Heart left ventricle (tissue), 16 donors: ENCODE data around the gene RYR3. TPM values are rescaled to one million over a fixed set of nuclear protein-coding genes. Genes with fewer than 3 reads are reported as not detected.

Experiments
- ATAC-seq, 4 donors: fragments of 200-7000 bp; cut with Tn5 transposase; one replicate each; pipeline ENCODE4 v1.9.1; 2020 to 2022; ENCODE audit warnings: moderate library complexity in 4 of 4, mild to moderate bottlenecking in 3 of 4, moderate number of reproducible peaks in 1 of 4
- DNase-seq, 5 donors: peaks; one replicate each; pipeline ENCODE4 v3.0.0-alpha.2; 2020
- H3K27ac ChIP-seq, 12 donors: fragments of 200-600 bp; sonication (generic) in 4 of 12; one replicate each; pipeline versions ENCODE4 v1.5.0 to v1.8.0; 2016 to 2022; ENCODE audit warnings: mild to moderate bottlenecking in 2 of 12
- H3K27me3 ChIP-seq, 9 donors: fragments of 200-600 bp; sonication (generic) in 2 of 9; one replicate each; pipeline versions ENCODE4 v1.5.1 to v1.8.0; 2016 to 2022; ENCODE audit warnings: mild to moderate bottlenecking in 3 of 9
- H3K36me3 ChIP-seq, 9 donors: fragments of 200-600 bp; sonication (generic) in 2 of 9; one replicate each; pipeline versions ENCODE4 v1.5.0 to v1.8.0; 2018 to 2022; ENCODE audit warnings: mild to moderate bottlenecking in 2 of 9
- H3K4me1 ChIP-seq, 12 donors: fragments of 200-600 bp; sonication (generic) in 4 of 12; one replicate each; pipeline versions ENCODE4 v1.5.0 to v1.8.0; 2016 to 2022; ENCODE audit warnings: mild to moderate bottlenecking in 3 of 12
- H3K4me3 ChIP-seq, 12 donors: fragments of 200-600 bp; sonication (generic) in 4 of 12; one replicate each; pipeline versions ENCODE4 v1.5.0 to v1.8.0; 2017 to 2022; ENCODE audit warnings: mild to moderate bottlenecking in 9 of 12, moderate library complexity in 4 of 12
- H3K9me3 ChIP-seq, 12 donors: fragments of 200-600 bp; sonication (generic) in 4 of 12; one replicate each; pipeline versions ENCODE4 v1.5.0 to v1.8.0; 2016 to 2022; ENCODE audit warnings: mild to moderate bottlenecking in 1 of 12
- POLR2A ChIP-seq, 2 donors: fragments of 450-650 bp; IDR thresholded peaks; one replicate each; pipeline ENCODE4 v1.6.1; 2017; ENCODE audit warnings: antibody characterized with exemption in 2 of 2, mild to moderate bottlenecking in 2 of 2, moderate library complexity in 2 of 2
- WGBS, 4 donors: extraction: QIAGEN DNeasy Blood & Tissue Kit in 2 of 4; methylation state at CpG; one replicate each; pipeline versions ENCODE4 v1.1.5 to v1.1.7; 2013 to 2018; 5-methylcytosine and 5-hydroxymethylcytosine counted together
- intact Hi-C, 10 donors: fragments of 100-400 bp; cut with DNase I; formaldehyde crosslinking; loops; one replicate each; pipeline versions ENCODE4 v1.11.1 to v1.14.2; 2022
- polyA plus RNA-seq, 2 donors: library from polyadenylated mRNA; stranded (reverse); fragments of 200-250 nt; gene quantifications; one replicate each; pipeline ENCODE4 v1.2.3, GENCODE V29; 2013
- total RNA-seq, 9 donors: library from RNA; depleted of rRNA in 2 of 9; stranded (reverse); fragments of >200 nt in 2 of 9; fragmentation: NEBNext Ultra II Directional in 3 of 9; extraction: Animal tissue kit (Norgen Biotek cat#: 25700) in 3 of 9; gene quantifications; one replicate each; pipeline versions ENCODE4 v1.1.0 to v1.2.4, GENCODE V29; 2016 to 2023
- TF ChIP-seq, protein P1 (sequence below), 12 donors: fragments of 200-600 bp; sonication (generic) in 4 of 12; IDR thresholded peaks; one replicate each; pipeline versions ENCODE4 v1.5.0 to v1.8.0; 2018 to 2022; ENCODE audit warnings: antibody characterized with exemption in 12 of 12, mild to moderate bottlenecking in 5 of 12
- donor health status: ischemic (EF 13 %, LVEDD 7.1; RV severe dilation, severe dysfunction).
- donor health status: healthy with polysubstance abuse.
- donor health status: DM: no; HTN: yes; CAD: no.
- donor health status: DM: no; HTN: no; CAD: no.
- donor health status: ischemic (EF 25% LVEDD 6.9; RV normal size, moderate dysfunction).
- donor health status: ischemic (EF 25% LVEDD 5.7; RV mildly dilated, moderate dysfunction).
- donor health status: healthy.
- donor health status: DM: yes; HTN: yes; CAD: no.
- donor health status: ischemic (EF 35%, LVEDD 5.7; RV mildly dilated, moderate dysfunction).
- donor health status: nonischemic (EF 11% LVEDD 7.7; RV severe dilation, severe dysfunction).
- donor health status: DM: yes; HTN: yes; CAD: no.
- donor health status: PGD.
- donor health status: ischemic (EF 29% LVEDD 5.4; RV normal size, mild dysfunction).
- donor health status: nonischemic (EF 23%, LVEDD 6.1; RV moderate dilation, normal function).

The RYR3 gene
- total and polyA plus RNA-seq, 11 donors: 0.01 to 0.35 (median 0.23) TPM; not detected in 2

DNA sequence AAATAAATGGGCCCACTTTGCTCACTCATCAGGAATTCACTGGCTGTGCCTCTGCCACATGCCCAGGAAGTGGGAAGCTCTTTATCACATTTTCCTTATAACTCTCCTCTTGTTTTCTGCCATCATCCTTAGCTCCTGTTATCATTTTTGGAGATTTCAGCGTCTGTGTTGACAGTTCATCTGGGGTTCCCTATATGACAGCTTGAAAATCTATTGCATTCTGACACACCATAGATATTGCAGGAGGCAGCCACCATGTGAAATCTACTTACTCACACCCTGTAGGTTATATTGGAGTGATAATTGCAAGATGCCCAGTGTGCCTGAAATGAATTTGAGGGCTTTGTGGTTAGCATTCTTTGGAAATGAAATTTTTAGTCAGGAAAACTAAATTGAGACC is 132.9 kb downstream of the RYR3 start:
- H3K4me1 ChIP-seq: no peaks in the 10 kb centered on the region
- ATAC-seq: no peak
- no peaks in the 10 kb centered on the region for H3K9me3 ChIP-seq
- no peaks in the 10 kb centered on the region for H3K36me3 ChIP-seq
- DNase-seq: no peak
- TF ChIP-seq, protein P1, sequence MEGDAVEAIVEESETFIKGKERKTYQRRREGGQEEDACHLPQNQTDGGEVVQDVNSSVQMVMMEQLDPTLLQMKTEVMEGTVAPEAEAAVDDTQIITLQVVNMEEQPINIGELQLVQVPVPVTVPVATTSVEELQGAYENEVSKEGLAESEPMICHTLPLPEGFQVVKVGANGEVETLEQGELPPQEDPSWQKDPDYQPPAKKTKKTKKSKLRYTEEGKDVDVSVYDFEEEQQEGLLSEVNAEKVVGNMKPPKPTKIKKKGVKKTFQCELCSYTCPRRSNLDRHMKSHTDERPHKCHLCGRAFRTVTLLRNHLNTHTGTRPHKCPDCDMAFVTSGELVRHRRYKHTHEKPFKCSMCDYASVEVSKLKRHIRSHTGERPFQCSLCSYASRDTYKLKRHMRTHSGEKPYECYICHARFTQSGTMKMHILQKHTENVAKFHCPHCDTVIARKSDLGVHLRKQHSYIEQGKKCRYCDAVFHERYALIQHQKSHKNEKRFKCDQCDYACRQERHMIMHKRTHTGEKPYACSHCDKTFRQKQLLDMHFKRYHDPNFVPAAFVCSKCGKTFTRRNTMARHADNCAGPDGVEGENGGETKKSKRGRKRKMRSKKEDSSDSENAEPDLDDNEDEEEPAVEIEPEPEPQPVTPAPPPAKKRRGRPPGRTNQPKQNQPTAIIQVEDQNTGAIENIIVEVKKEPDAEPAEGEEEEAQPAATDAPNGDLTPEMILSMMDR (IDR thresholded peaks at IDR 0.05): no peak
- TF ChIP-seq POLR2A (IDR thresholded peaks at IDR 0.05): no peak
- WGBS, 4 donors: 0 to 7% (median 3%) methylated on average over 1 of the region's 1 CpG
- intact Hi-C loops: loop anchor here in 2 of 10 donors (10.0 kb wide), 2 partner anchors 59 to 61 kb away; no protein-coding TSS in a partner anchor
- peaks cover 0 to 8% (median 2%) of the 10 kb centered on the region in 9 donors for H3K27me3 ChIP-seq
- no peak overlapping the region for H3K4me3 ChIP-seq
- no peak overlapping the region for H3K27ac ChIP-seq

DNA sequence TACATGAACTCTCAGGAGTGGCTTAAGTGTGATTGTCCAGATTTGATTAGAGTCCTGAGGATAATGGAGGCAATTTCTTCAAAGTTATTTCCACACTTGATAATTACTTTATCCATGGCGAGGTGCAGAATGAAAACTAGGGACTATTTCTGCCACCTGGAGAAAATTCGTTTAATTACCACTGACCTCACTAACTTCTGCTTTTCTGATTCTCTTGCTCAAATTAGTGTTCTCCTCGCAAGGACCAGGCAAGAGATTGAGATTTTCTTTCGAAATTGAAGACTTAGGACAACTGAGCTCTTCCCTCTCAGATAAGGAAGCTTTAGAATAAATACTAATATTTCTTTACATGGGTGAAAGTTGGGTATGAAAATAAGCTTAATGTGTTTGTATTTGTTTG is 135.2 kb downstream of the RYR3 start:
- intact Hi-C loops: loop anchor here in 2 of 10 donors (10.0 kb wide), 2 partner anchors 59 to 61 kb away; no protein-coding TSS in a partner anchor
- DNase-seq: no peak
- TF ChIP-seq POLR2A (IDR thresholded peaks at IDR 0.05): no peak
- TF ChIP-seq, protein P1 (IDR thresholded peaks at IDR 0.05): no peak
- Histone ChIP-seq H3K27me3 (peaks cover 0 to 8% (median 0%) of the 10 kb centered on the region in 9 donors), H3K36me3 (no peaks in the 10 kb centered on the region), H3K27ac (no peak overlapping the region), H3K4me3 (no peak overlapping the region), H3K9me3 (no peaks in the 10 kb centered on the region), H3K4me1 (no peaks in the 10 kb centered on the region)
- WGBS, 4 donors: 66 to 74% (median 71%) methylated on average over 4 of the region's 4 CpGs
- no peak for ATAC-seq

DNA sequence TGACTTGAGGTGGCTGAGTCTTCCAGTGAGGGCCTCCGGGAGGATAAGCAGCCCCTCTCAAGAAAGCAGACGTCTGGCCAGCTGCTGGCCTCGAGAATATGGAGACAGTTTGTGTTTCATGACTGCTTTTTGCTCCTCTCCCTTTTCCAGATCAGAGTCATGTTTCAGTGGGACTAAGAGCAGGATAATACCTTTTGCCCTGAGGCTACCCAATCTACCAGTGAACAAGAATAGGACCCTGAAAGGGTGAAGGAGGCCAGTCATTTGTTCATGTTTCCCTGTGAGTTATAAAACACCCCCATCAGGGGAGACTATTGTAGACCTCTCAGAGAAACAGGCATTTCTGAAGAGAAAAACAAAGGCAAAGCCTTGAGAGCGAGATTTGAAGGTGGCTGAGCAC is 137.4 kb downstream of the RYR3 start:
- ATAC-seq (no peak), DNase-seq (no peak)
- Histone ChIP-seq H3K4me1 (no peaks in the 10 kb centered on the region), H3K27me3 (peaks cover 0 to 2% (median 0%) of the 10 kb centered on the region in 9 donors), H3K27ac (no peak overlapping the region), H3K36me3 (no peaks in the 10 kb centered on the region), H3K4me3 (no peak overlapping the region), H3K9me3 (no peaks in the 10 kb centered on the region)
- TF ChIP-seq POLR2A (IDR thresholded peaks at IDR 0.05): no peak
- TF ChIP-seq, protein P1 (IDR thresholded peaks at IDR 0.05): no peak
- intact Hi-C loops: loop anchor here in 2 of 10 donors (10.0 kb wide), 2 partner anchors 57 to 63 kb away; no protein-coding TSS in a partner anchor
- WGBS, 4 donors: 57 to 64% (median 61%) methylated on average over 4 of the region's 4 CpGs

DNA sequence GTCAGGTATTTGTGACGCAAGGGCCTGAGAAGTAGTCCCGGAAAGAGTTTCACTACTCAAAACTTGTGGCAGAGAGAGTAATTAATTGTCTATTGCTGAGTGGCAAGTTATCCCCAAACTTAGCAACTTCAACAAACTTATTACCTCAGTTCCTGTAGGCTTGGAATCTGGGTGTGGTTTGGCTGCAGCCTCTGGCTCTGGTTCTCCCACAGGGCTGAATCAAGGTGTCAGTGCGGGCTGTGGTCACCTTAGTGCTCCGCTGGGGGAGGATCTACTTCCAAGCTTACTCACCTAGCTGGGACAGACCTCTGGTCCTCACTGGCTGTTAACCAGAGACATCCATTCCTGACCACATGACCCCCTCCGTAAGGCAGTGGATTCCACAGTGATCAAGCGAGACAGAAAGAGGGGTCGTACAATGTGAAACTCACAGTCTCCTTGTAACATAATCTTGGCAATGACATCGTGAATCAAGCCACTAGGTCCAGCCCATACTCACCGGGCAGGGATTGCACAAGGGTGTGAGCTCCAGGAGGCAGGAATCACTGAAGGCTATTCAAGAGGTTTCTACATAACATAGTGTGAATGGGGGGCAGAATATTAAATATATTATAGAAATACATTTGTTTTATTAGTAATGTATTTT is 138.3 kb downstream of the RYR3 start:
- intact Hi-C loops: loop anchor here in 2 of 10 donors (10.0 kb wide), 2 partner anchors 56 to 64 kb away; no protein-coding TSS in a partner anchor
- WGBS, 4 donors: 68 to 76% (median 71%) methylated on average over 7 to 9 of the region's 9 CpGs
- Histone ChIP-seq H3K4me3 (no peak overlapping the region), H3K9me3 (no peaks in the 10 kb centered on the region), H3K27me3 (peaks cover 0 to 2% (median 0%) of the 10 kb centered on the region in 9 donors), H3K36me3 (no peaks in the 10 kb centered on the region), H3K27ac (no peak overlapping the region), H3K4me1 (no peaks in the 10 kb centered on the region)
- TF ChIP-seq POLR2A (IDR thresholded peaks at IDR 0.05): no peak
- ATAC-seq (no peak), DNase-seq (no peak)
